Measurements from ENCODE around the gene ATP8B3. TPM values are rescaled to one million over a fixed set of nuclear protein-coding genes. Genes with fewer than 3 reads are reported as not detected.
A peak's percentile ranks its signal among the peaks of the same experiment; 100 is the strongest.

Gene ATP8B3
- total and polyA plus RNA-seq, 9 of the 15 experiments (the other 6 are each of a cell fraction or from before 2014, with no cell fraction given): 1.2 to 12.3 (median 3.8) TPM

GRCh38 chr19:1836458-1837221, 24.6 kb upstream of the ATP8B3 start (continued):
- TF ChIP-seq BCLAF1 (IDR thresholded peaks at IDR 0.05; ENCODE audit: borderline replicate concordance in 1 of 2, control insufficient read depth in 1 of 2, low read depth in 2 of 2, low read length in 1 of 2): no peak
- no peak for TF ChIP-seq ZNF146 (CRISPR knock-in tag; IDR thresholded peaks at IDR 0.05; ENCODE audit: unreplicated experiment)
- no peak for TF ChIP-seq ZNF76 (CRISPR knock-in tag; IDR thresholded peaks at IDR 0.05; ENCODE audit: borderline replicate concordance)
- TF ChIP-seq HLTF (IDR thresholded peaks at IDR 0.05): no peak
- TF ChIP-seq GTF2A2 (tag; IDR thresholded peaks at IDR 0.05): no peak
- TF ChIP-seq ZNF655 (CRISPR knock-in tag; IDR thresholded peaks at IDR 0.05): no peak
- peak; percentile 59 for TF ChIP-seq NEUROD1 (IDR thresholded peaks at IDR 0.05; ENCODE audit: borderline replicate concordance, low read depth, low read length, partially characterized antibody)
- no peak for TF ChIP-seq TOE1 (IDR thresholded peaks at IDR 0.05; ENCODE audit: borderline replicate concordance)
- TF ChIP-seq TOE1 (CRISPR knock-in tag; IDR thresholded peaks at IDR 0.05; ENCODE audit: borderline replicate concordance, low read depth): no peak
- no peak for TF ChIP-seq NR2C2 (CRISPR knock-in tag; IDR thresholded peaks at IDR 0.05)
- TF ChIP-seq NR2C2 (tag; IDR thresholded peaks at IDR 0.05): no peak
- no peak for TF ChIP-seq FIP1L1 (IDR thresholded peaks at IDR 0.05; ENCODE audit: low read depth, low read length, poor library complexity, severe bottlenecking)
- TF ChIP-seq RBM39 (optimal IDR thresholded peaks at IDR 0.05; ENCODE audit: low read depth, low read length): no peak
- no peak; the same call in 1 of the 2 replicates for TF ChIP-seq MXI1 (IDR thresholded peaks at IDR 0.05; ENCODE audit: low read depth, low read length)
- TF ChIP-seq RBM15 (IDR thresholded peaks at IDR 0.05; ENCODE audit: insufficient read depth, low read length): no peak
- TF ChIP-seq MLLT1 (IDR thresholded peaks at IDR 0.05): no peak
- no peak for TF ChIP-seq ARID4B (CRISPR knock-in tag; IDR thresholded peaks at IDR 0.05)
